ENCODE results near the gene RNASE11.

Gene RNASE11

GRCh38 chr14:20556500-20557211, 31.1 kb downstream of the RNASE11 start:
- no peak for DNase-seq (ENCODE audit: low read depth)

GRCh38 chr14:20555845-20556244, 32.0 kb downstream of the RNASE11 start:
- no peak for TF ChIP-seq CTCF (conservative IDR thresholded peaks at IDR 0.05; ENCODE audit: low read depth, low read length)
- H3K4me3 ChIP-seq (ENCODE audit: low read length) = no peak overlapping the region
- DNase-seq (ENCODE audit: low read depth) = no peak

More at GRCh38 chr14:20556500-20557211, 31.1 kb downstream of the RNASE11 start:
- H3K4me3 ChIP-seq (ENCODE audit: low read length) = no peak overlapping the region
- no peak for TF ChIP-seq CTCF (conservative IDR thresholded peaks at IDR 0.05; ENCODE audit: low read depth, low read length)

DNA sequence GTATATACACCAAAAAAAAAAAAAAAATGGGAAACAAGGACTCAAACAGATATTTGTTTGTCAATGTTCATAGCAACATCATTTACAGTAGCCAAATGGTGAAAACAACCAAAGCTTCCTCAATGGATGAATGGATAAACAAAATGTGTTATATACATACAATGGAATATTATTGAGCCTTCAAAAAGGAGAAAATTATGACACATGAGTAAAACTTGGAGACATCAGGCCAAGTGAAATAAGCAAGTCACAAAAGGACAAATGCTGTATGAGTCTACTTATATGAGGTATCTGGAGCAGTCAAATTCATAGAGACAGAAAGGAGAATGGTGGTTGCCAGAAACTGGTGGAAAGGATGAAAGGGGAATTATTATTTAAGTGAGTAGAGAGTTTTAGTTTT, 34.8 kb downstream of the RNASE11 start:
- no peak for DNase-seq (ENCODE audit: low read depth)
- no peak for TF ChIP-seq CTCF (conservative IDR thresholded peaks at IDR 0.05; ENCODE audit: low read depth, low read length)
- H3K4me3 ChIP-seq (ENCODE audit: low read length) = no peak overlapping the region

DNA sequence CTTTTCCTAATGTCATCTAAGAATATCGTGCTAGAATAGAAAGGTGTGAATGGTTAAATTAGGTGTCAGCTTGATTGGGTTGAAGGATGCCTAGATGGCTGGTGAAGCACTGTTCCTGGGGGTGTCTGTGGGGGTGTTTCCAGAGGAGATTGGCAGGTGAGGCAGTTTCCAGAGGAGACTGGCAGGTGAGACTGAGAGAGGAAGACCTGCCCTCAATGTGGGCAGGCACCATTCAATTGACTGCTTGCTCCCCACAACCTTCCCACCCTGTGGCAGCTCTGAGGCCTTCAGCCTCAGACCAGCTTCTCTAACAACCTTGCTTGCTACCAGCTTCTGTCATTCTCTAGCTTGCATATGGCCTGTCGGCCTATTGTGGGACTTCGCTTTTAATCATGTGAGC, 36.2 kb downstream of the RNASE11 start:
- DNase-seq (ENCODE audit: low read depth) = no peak
- no peak for TF ChIP-seq CTCF (conservative IDR thresholded peaks at IDR 0.05; ENCODE audit: low read depth, low read length)
- H3K4me3 ChIP-seq (ENCODE audit: low read length) = no peak overlapping the region

- TF ChIP-seq CTCF (conservative IDR thresholded peaks at IDR 0.05; ENCODE audit: low read depth, low read length) = no peak
- no peak overlapping the region for H3K4me3 ChIP-seq (ENCODE audit: low read length)
- DNase-seq (ENCODE audit: low read depth) = no peak
Observed at GRCh38 chr14:20550926-20551325, 36.9 kb downstream of the RNASE11 start.

DNA sequence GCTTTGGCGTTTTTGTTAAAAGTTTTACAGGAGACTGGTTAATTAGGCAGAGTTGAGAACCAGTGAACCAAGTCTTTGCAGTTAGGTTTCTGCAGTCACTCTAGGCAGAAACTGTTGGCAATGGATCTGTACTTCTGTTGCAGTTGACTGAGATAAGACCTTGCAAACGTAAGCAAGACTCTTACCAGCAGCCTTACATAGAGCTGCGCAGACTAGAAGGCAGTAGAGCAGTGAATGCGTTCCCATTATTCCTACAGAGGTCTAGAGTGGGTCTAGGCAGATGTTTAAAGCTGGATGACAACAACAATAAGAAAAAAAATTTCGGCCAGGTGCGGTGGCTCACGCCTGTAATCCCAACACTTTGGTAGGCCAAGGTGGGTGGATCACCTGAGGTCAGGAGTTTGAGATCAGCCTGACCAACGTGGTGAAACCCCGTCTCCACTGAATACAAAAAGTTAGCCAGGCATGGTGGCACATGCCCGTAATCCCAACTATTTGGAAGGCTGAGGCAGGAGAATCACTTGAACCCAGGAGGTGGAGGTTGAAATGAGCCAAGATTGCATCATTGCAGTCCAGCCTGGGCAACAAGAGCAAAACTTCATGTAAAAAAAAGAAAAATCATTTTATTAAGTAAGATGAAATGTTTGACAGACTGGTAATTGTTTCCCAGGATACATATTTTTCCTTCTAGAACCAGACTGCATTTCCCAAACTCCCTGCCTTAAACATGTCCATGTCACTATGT, 39.2 kb downstream of the RNASE11 start:
- no peak overlapping the region for H3K4me3 ChIP-seq (ENCODE audit: low read length)
- TF ChIP-seq CTCF (conservative IDR thresholded peaks at IDR 0.05; ENCODE audit: low read depth, low read length) = no peak
- no peak for DNase-seq (ENCODE audit: low read depth)

DNA sequence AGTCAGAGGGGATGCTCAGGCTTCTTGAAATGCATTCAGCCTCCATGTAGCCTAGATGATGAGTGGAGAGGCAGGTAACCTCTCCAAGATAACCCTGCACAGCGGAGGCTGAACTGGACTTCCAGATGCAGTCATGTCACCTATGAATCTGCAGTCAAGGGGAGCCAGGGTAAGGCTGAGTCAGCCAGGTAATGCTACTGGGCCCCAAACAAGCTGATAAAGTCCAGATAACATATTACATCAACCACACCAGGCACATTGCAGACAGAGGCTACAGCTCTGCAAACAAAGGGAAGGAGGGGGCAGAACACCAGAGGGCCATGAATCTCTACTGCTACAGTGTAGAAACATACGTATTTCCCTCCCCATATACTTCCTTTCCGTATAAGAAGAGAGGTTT, 40.9 kb downstream of the RNASE11 start:
- no peak overlapping the region for H3K4me3 ChIP-seq (ENCODE audit: low read length)
- DNase-seq (ENCODE audit: low read depth) = no peak
- TF ChIP-seq CTCF (conservative IDR thresholded peaks at IDR 0.05; ENCODE audit: low read depth, low read length) = no peak

All from retinal pigment epithelial cell (primary cell).